HEK293 (cell line): ENCODE results near the gene ELF1.

ENCODE experiments used
- ZBTB48 ChIP-seq: fragments of 450-650 bp; formaldehyde crosslinking; IDR thresholded peaks from 2 replicates; pipeline ENCODE4 v1.5.1; 2016; ENCODE audit warnings: missing biosample characterization, missing genetic modification characterization
- ZFP3 ChIP-seq: fragments of 450-650 bp; formaldehyde crosslinking; IDR thresholded peaks from 2 replicates; pipeline ENCODE4 v1.5.1; 2016; ENCODE audit warnings: low read depth, missing biosample characterization, missing genetic modification characterization
- ZNF510 ChIP-seq: fragments of 450-650 bp; formaldehyde crosslinking; IDR thresholded peaks from 2 replicates; pipeline ENCODE4 v1.5.1; 2018; ENCODE audit warnings: mild to moderate bottlenecking, missing genetic modification characterization, missing biosample characterization; ENCODE audit not compliant: insufficient replicate concordance
- ZNF76 ChIP-seq: fragments of 450-650 bp; formaldehyde crosslinking; IDR thresholded peaks from 2 replicates; pipeline ENCODE4; 2016; ENCODE audit warnings: low read depth, missing biosample characterization, missing genetic modification characterization, borderline replicate concordance
- ZNF776 ChIP-seq: fragments of 450-650 bp; formaldehyde crosslinking; IDR thresholded peaks from 2 replicates; pipeline ENCODE4 v1.5.0; 2017; ENCODE audit warnings: missing biosample characterization, missing genetic modification characterization, borderline replicate concordance
- ZNF830 ChIP-seq: fragments of 450-650 bp; IDR thresholded peaks from 2 replicates; pipeline ENCODE4 v1.5.0; 2018; ENCODE audit warnings: missing biosample characterization, missing genetic modification characterization, low read depth, mild to moderate bottlenecking, moderate library complexity
- TF ChIP-seq, protein P1 (sequence below): fragments of 450-650 bp; formaldehyde crosslinking; IDR thresholded peaks from 2 replicates; pipeline ENCODE4 v1.5.1; 2016; ENCODE audit warnings: missing biosample characterization, missing genetic modification characterization
- TF ChIP-seq, protein P2 (sequence below): fragments of 450-650 bp; formaldehyde crosslinking; IDR thresholded peaks from 2 replicates; pipeline ENCODE4 v1.5.1; 2017; ENCODE audit warnings: missing biosample characterization, missing genetic modification characterization
- TF ChIP-seq, protein P3 (sequence below): fragments of 450-650 bp; formaldehyde crosslinking; IDR thresholded peaks from 2 replicates; pipeline ENCODE4 v1.5.1; 2016; ENCODE audit warnings: missing biosample characterization, missing genetic modification characterization
- TF ChIP-seq, protein P4 (sequence below): fragments of 450-650 bp; formaldehyde crosslinking; IDR thresholded peaks from 2 replicates; pipeline ENCODE4 v1.5.1; 2016; ENCODE audit warnings: missing biosample characterization, missing genetic modification characterization

DNA sequence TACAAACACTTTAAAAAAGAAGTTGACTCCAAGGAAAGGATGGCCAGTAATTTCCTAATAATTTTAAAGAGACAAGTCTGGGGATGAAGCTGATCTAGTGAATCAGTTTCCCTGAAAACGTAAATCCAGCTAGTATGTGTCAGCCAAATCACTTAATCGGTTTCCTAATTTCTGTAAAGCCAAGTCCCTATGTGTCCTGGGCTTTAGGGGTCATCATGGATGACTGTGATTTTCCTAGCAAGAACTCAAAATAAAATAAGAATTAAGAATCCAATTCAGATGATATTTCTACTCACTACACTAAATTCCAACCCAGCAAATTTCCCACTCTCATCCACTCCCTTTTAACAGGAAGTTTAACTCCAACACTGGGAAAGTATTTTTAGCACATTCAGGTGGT, 35.9 kb downstream of the ELF1 start:
- TF ChIP-seq ZFP3 (tag by site-specific recombination) (no peak), ZNF510 (no peak), ZBTB48 (no peak), ZNF776 (tag by site-specific recombination) (no peak), ZNF76 (tag by site-specific recombination) (no peak), ZNF830 (tag by site-specific recombination) (no peak)
- TF ChIP-seq, protein P1, sequence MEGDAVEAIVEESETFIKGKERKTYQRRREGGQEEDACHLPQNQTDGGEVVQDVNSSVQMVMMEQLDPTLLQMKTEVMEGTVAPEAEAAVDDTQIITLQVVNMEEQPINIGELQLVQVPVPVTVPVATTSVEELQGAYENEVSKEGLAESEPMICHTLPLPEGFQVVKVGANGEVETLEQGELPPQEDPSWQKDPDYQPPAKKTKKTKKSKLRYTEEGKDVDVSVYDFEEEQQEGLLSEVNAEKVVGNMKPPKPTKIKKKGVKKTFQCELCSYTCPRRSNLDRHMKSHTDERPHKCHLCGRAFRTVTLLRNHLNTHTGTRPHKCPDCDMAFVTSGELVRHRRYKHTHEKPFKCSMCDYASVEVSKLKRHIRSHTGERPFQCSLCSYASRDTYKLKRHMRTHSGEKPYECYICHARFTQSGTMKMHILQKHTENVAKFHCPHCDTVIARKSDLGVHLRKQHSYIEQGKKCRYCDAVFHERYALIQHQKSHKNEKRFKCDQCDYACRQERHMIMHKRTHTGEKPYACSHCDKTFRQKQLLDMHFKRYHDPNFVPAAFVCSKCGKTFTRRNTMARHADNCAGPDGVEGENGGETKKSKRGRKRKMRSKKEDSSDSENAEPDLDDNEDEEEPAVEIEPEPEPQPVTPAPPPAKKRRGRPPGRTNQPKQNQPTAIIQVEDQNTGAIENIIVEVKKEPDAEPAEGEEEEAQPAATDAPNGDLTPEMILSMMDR (tag by site-specific recombination): no peak
- TF ChIP-seq, protein P2, sequence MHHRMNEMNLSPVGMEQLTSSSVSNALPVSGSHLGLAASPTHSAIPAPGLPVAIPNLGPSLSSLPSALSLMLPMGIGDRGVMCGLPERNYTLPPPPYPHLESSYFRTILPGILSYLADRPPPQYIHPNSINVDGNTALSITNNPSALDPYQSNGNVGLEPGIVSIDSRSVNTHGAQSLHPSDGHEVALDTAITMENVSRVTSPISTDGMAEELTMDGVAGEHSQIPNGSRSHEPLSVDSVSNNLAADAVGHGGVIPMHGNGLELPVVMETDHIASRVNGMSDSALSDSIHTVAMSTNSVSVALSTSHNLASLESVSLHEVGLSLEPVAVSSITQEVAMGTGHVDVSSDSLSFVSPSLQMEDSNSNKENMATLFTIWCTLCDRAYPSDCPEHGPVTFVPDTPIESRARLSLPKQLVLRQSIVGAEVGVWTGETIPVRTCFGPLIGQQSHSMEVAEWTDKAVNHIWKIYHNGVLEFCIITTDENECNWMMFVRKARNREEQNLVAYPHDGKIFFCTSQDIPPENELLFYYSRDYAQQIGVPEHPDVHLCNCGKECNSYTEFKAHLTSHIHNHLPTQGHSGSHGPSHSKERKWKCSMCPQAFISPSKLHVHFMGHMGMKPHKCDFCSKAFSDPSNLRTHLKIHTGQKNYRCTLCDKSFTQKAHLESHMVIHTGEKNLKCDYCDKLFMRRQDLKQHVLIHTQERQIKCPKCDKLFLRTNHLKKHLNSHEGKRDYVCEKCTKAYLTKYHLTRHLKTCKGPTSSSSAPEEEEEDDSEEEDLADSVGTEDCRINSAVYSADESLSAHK (tag by site-specific recombination): no peak
- TF ChIP-seq, protein P3, sequence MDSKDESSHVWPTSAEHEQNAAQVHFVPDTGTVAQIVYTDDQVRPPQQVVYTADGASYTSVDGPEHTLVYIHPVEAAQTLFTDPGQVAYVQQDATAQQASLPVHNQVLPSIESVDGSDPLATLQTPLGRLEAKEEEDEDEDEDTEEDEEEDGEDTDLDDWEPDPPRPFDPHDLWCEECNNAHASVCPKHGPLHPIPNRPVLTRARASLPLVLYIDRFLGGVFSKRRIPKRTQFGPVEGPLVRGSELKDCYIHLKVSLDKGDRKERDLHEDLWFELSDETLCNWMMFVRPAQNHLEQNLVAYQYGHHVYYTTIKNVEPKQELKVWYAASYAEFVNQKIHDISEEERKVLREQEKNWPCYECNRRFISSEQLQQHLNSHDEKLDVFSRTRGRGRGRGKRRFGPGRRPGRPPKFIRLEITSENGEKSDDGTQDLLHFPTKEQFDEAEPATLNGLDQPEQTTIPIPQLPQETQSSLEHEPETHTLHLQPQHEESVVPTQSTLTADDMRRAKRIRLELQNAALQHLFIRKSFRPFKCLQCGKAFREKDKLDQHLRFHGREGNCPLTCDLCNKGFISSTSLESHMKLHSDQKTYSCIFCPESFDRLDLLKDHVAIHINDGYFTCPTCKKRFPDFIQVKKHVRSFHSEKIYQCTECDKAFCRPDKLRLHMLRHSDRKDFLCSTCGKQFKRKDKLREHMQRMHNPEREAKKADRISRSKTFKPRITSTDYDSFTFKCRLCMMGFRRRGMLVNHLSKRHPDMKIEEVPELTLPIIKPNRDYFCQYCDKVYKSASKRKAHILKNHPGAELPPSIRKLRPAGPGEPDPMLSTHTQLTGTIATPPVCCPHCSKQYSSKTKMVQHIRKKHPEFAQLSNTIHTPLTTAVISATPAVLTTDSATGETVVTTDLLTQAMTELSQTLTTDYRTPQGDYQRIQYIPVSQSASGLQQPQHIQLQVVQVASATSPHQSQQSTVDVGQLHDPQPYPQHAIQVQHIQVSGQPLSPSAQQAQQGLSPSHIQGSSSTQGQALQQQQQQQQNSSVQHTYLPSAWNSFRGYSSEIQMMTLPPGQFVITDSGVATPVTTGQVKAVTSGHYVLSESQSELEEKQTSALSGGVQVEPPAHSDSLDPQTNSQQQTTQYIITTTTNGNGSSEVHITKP (tag by site-specific recombination): no peak
- TF ChIP-seq, protein P4, sequence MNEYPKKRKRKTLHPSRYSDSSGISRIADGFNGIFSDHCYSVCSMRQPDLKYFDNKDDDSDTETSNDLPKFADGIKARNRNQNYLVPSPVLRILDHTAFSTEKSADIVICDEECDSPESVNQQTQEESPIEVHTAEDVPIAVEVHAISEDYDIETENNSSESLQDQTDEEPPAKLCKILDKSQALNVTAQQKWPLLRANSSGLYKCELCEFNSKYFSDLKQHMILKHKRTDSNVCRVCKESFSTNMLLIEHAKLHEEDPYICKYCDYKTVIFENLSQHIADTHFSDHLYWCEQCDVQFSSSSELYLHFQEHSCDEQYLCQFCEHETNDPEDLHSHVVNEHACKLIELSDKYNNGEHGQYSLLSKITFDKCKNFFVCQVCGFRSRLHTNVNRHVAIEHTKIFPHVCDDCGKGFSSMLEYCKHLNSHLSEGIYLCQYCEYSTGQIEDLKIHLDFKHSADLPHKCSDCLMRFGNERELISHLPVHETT: no peak
